SK-N-SH treated with all-trans-retinoic acid at 6 μM for 48 hours (cell line): ENCODE data around the gene ZFP36.

Experiments
- ATAC-seq: fragments of 200-7000 bp; cut with Tn5 transposase; 3 replicates; pipeline ENCODE4 v1.9.1; 2020; ENCODE audit warnings: mild to moderate bottlenecking, moderate library complexity
- ARNTL ChIP-seq: fragments of 450-650 bp; formaldehyde crosslinking; IDR thresholded peaks from 2 replicates; pipeline ENCODE4 v1.5.0; 2020; ENCODE audit warnings: low read depth, mild to moderate bottlenecking, moderate library complexity, borderline replicate concordance
- BACH2 ChIP-seq: fragments of 250-450 bp; sonication (Bioruptor Pico); IDR thresholded peaks from 2 replicates; pipeline ENCODE4 v1.9.0; 2021; ENCODE audit warnings: mild to moderate bottlenecking, borderline replicate concordance
- CSDC2 ChIP-seq: fragments of 250-450 bp; sonication (Bioruptor Pico); IDR thresholded peaks from 2 replicates; pipeline ENCODE4 v1.5.0; 2020; ENCODE audit warnings: mild to moderate bottlenecking, moderate library complexity
- CSRNP3 ChIP-seq: fragments of 250-450 bp; sonication (Bioruptor Pico); IDR thresholded peaks from 2 replicates; pipeline ENCODE4 v1.5.1; 2021; ENCODE audit warnings: mild to moderate bottlenecking, moderate library complexity
- ESRRG ChIP-seq: fragments of 250-450 bp; sonication (Bioruptor Pico); IDR thresholded peaks from 2 replicates; pipeline ENCODE4 v1.6.1; 2021; ENCODE audit warnings: mild to moderate bottlenecking
- GLIS3 ChIP-seq: fragments of 250-450 bp; sonication (Bioruptor Pico); IDR thresholded peaks from 2 replicates; pipeline ENCODE4 v1.5.0; 2020; ENCODE audit warnings: mild to moderate bottlenecking, moderate library complexity
- ISL1 ChIP-seq: fragments of 250-450 bp; sonication (Bioruptor Pico); IDR thresholded peaks from 2 replicates; pipeline ENCODE4 v2.1.2; 2022; ENCODE audit warnings: mild to moderate bottlenecking, moderate library complexity
- OSR1 ChIP-seq: fragments of 250-450 bp; sonication (Bioruptor Pico); IDR thresholded peaks from 2 replicates; pipeline ENCODE4 v1.8.0; 2022; ENCODE audit warnings: moderate library complexity, mild to moderate bottlenecking, inconsistent platforms
- PATZ1 ChIP-seq: fragments of 250-450 bp; sonication (Bioruptor Pico); IDR thresholded peaks from 2 replicates; pipeline ENCODE4 v1.8.0; 2020; ENCODE audit warnings: mild to moderate bottlenecking, moderate library complexity, borderline replicate concordance
- POU6F1 ChIP-seq: fragments of 250-450 bp; sonication (Bioruptor Pico); IDR thresholded peaks from 2 replicates; pipeline ENCODE4 v1.8.0; 2021; ENCODE audit warnings: low read depth, mild to moderate bottlenecking, moderate library complexity, borderline replicate concordance
- PPARA ChIP-seq: fragments of 250-450 bp; sonication (Bioruptor Pico); IDR thresholded peaks from 2 replicates; pipeline ENCODE4 v1.5.0; 2020; ENCODE audit warnings: mild to moderate bottlenecking, borderline replicate concordance
- RARB ChIP-seq: fragments of 250-450 bp; sonication (Bioruptor Pico); IDR thresholded peaks from 2 replicates; pipeline ENCODE4 v1.8.0; 2021; ENCODE audit warnings: mild to moderate bottlenecking, moderate library complexity
- SNAI2 ChIP-seq: fragments of 250-450 bp; sonication (Bioruptor Pico); IDR thresholded peaks from 2 replicates; pipeline ENCODE4 v1.5.0; 2020; ENCODE audit warnings: mild to moderate bottlenecking, moderate library complexity
- TCF4 ChIP-seq: fragments of 250-450 bp; sonication (Bioruptor Pico); IDR thresholded peaks from 2 replicates; pipeline ENCODE4 v1.8.0; 2021; ENCODE audit warnings: mild to moderate bottlenecking, moderate library complexity, borderline replicate concordance
- TOX ChIP-seq: fragments of 250-450 bp; sonication (Bioruptor Pico); IDR thresholded peaks from 2 replicates; pipeline ENCODE4 v1.8.0; 2021; ENCODE audit warnings: mild to moderate bottlenecking, moderate library complexity, borderline replicate concordance
- TSHZ2 ChIP-seq: fragments of 250-450 bp; sonication (Bioruptor Pico); IDR thresholded peaks from 2 replicates; pipeline ENCODE4 v1.5.0; 2020; ENCODE audit warnings: mild to moderate bottlenecking, moderate library complexity
- ZC3H10 ChIP-seq: fragments of 250-450 bp; sonication (Bioruptor Pico); IDR thresholded peaks from 2 replicates; pipeline ENCODE4 v1.5.1; 2021; ENCODE audit warnings: mild to moderate bottlenecking, moderate library complexity
- ZFP3 ChIP-seq: fragments of 250-450 bp; sonication (Bioruptor Pico); IDR thresholded peaks from 2 replicates; pipeline ENCODE4 v1.5.0; 2020; ENCODE audit warnings: mild to moderate bottlenecking, moderate library complexity
- ZFP30 ChIP-seq: fragments of 450-650 bp; formaldehyde crosslinking; IDR thresholded peaks from 2 replicates; pipeline ENCODE4 v1.5.0; 2022; ENCODE audit warnings: mild to moderate bottlenecking, moderate library complexity
- ZNF565 ChIP-seq: fragments of 450-650 bp; formaldehyde crosslinking; conservative IDR thresholded peaks from 2 replicates; pipeline ENCODE4 v1.5.0; 2020; ENCODE audit warnings: low read depth, mild to moderate bottlenecking, moderate library complexity
- ZNF70 ChIP-seq: fragments of 450-650 bp; formaldehyde crosslinking; IDR thresholded peaks from 2 replicates; pipeline ENCODE4 v1.5.0; 2020; ENCODE audit warnings: mild to moderate bottlenecking, moderate library complexity
- ZNF8 ChIP-seq: fragments of 450-650 bp; formaldehyde crosslinking; IDR thresholded peaks from 2 replicates; pipeline ENCODE4 v1.5.0; 2020; ENCODE audit warnings: mild to moderate bottlenecking, moderate library complexity

The ZFP36 gene

GRCh38 chr19:39420769-39421168, 14.1 kb downstream of the ZFP36 start:
- no peak for TF ChIP-seq BACH2 (CRISPR knock-in tag)
- no peak for TF ChIP-seq ISL1 (CRISPR knock-in tag)
- no peak for TF ChIP-seq CSRNP3 (CRISPR knock-in tag)
- no peak for TF ChIP-seq PATZ1 (CRISPR knock-in tag)
- TF ChIP-seq PPARA = no peak
- TF ChIP-seq SNAI2 (CRISPR knock-in tag) = no peak
- TF ChIP-seq ZNF8 (CRISPR knock-in tag) = no peak
- TF ChIP-seq ZNF565 (CRISPR knock-in tag) = no peak
- ATAC-seq = no peak

- ATAC-seq = no peak
- no peak for TF ChIP-seq PPARA
- TF ChIP-seq ARNTL (CRISPR knock-in tag) = no peak
- no peak for TF ChIP-seq ZC3H10 (CRISPR knock-in tag)
- TF ChIP-seq TOX (CRISPR knock-in tag) = no peak
- TF ChIP-seq ZFP3 (CRISPR knock-in tag) = no peak
- no peak for TF ChIP-seq ISL1 (CRISPR knock-in tag)
- no peak for TF ChIP-seq TCF4 (CRISPR knock-in tag)
- no peak for TF ChIP-seq BACH2 (CRISPR knock-in tag)
- TF ChIP-seq RARB = no peak
- TF ChIP-seq ESRRG (CRISPR knock-in tag) = no peak
- no peak for TF ChIP-seq CSDC2 (CRISPR knock-in tag)
- no peak for TF ChIP-seq ZNF8 (CRISPR knock-in tag)
- TF ChIP-seq ZFP30 (CRISPR knock-in tag) = no peak
- TF ChIP-seq OSR1 = no peak
- no peak for TF ChIP-seq GLIS3 (CRISPR knock-in tag)
- no peak for TF ChIP-seq ZNF70
- TF ChIP-seq SNAI2 (CRISPR knock-in tag) = no peak
- TF ChIP-seq POU6F1 (CRISPR knock-in tag) = no peak
- TF ChIP-seq TSHZ2 = no peak
Observed at GRCh38 chr19:39422020-39422419, 15.4 kb downstream of the ZFP36 start.

GRCh38 chr19:39423258-39424086, 16.8 kb downstream of the ZFP36 start:
- no peak for ATAC-seq
- TF ChIP-seq BACH2 (CRISPR knock-in tag) (no peak), ZFP30 (CRISPR knock-in tag) (no peak), POU6F1 (CRISPR knock-in tag) (no peak), ISL1 (CRISPR knock-in tag) (no peak), PPARA (no peak), TSHZ2 (no peak)
